Smooth muscle cell (in vitro differentiated cells): ENCODE data around the gene ONECUT1. TPM values are rescaled to one million over a fixed set of nuclear protein-coding genes. Genes with fewer than 3 reads are reported as not detected.

ENCODE experiments used
- DNase-seq: peaks from one replicate; lab custom pipeline; 2025; ENCODE audit not compliant: unreplicated experiment; lab: John Stamatoyannopoulos, UW
- H2AFZ ChIP-seq: fragments of 200-600 bp; sonication (generic); 2 replicates; pipeline ENCODE4 v1.6.0; 2016; ENCODE audit warnings: antibody characterized with exemption, low read depth, mild to moderate bottlenecking
- H3F3A ChIP-seq: fragments of 200-600 bp; sonication (generic); 2 replicates; pipeline ENCODE4 v1.6.0; 2017; ENCODE audit warnings: antibody characterized with exemption, low read depth
- H3K27ac ChIP-seq: fragments of 200-600 bp; sonication (generic); 2 replicates; pipeline ENCODE4 v1.5.1; 2016; ENCODE audit warnings: low read depth, mild to moderate bottlenecking
- H3K27me3 ChIP-seq: fragments of 200-600 bp; sonication (generic); 2 replicates; pipeline ENCODE4 v1.6.1; 2016; ENCODE audit warnings: low read depth, mild to moderate bottlenecking
- H3K36me3 ChIP-seq: fragments of 200-600 bp; sonication (generic); 2 replicates; pipeline ENCODE4 v1.5.1; 2016; ENCODE audit warnings: low read depth
- H3K4me1 ChIP-seq: fragments of 200-600 bp; sonication (generic); 2 replicates; pipeline ENCODE4 v1.5.1; 2016; ENCODE audit warnings: low read depth
- H3K4me2 ChIP-seq: fragments of 200-600 bp; sonication (generic); 2 replicates; pipeline ENCODE4 v1.6.0; 2016; ENCODE audit warnings: mild to moderate bottlenecking
- H3K4me3 ChIP-seq: fragments of 200-600 bp; sonication (generic); 2 replicates; pipeline ENCODE4 v1.5.1; 2016; ENCODE audit warnings: mild to moderate bottlenecking
- H3K79me2 ChIP-seq: fragments of 200-600 bp; sonication (generic); 2 replicates; pipeline ENCODE4 v1.6.0; 2016; ENCODE audit warnings: low read depth, mild to moderate bottlenecking
- H3K9ac ChIP-seq: fragments of 200-600 bp; sonication (generic); 2 replicates; pipeline ENCODE4 v1.6.0; 2016; ENCODE audit warnings: low read depth
- H3K9me3 ChIP-seq: fragments of 200-600 bp; sonication (generic); replicated peaks from 2 replicates; pipeline ENCODE4 v1.5.1; 2016; ENCODE audit warnings: low read depth
- H4K20me1 ChIP-seq: fragments of 200-600 bp; sonication (generic); 2 replicates; pipeline ENCODE4 v1.6.0; 2016; ENCODE audit warnings: low read depth
- WGBS: methylation state at CpG from one replicate; pipeline ENCODE4 v1.1.7; 2016; ENCODE audit warnings: low lambda C conversion rate; 5-methylcytosine and 5-hydroxymethylcytosine counted together
- polyA plus RNA-seq: library from polyadenylated mRNA; unstranded; fragments of >200 nt; fragmentation: Nextera tagmentation; extraction: Ambion mirVana; gene quantifications from 2 replicates; pipeline ENCODE4 v1.2.1, GENCODE V29; 2016
- total RNA-seq: library from RNA; depleted of rRNA; stranded (reverse); fragments of >200 nt; gene quantifications from 2 replicates; pipeline ENCODE4 v1.2.3, GENCODE V29; 2014
- TF ChIP-seq, protein P1 (sequence below): fragments of 200-600 bp; sonication (generic); IDR thresholded peaks from 2 replicates; pipeline ENCODE4 v1.5.1; 2017; ENCODE audit warnings: borderline replicate concordance, mild to moderate bottlenecking, antibody characterized with exemption; ENCODE audit not compliant: insufficient read depth, poor library complexity, severe bottlenecking

The ONECUT1 gene
- total and polyA plus RNA-seq, 2 experiments from 2014 or later: 0.61 to 0.99 TPM

DNA sequence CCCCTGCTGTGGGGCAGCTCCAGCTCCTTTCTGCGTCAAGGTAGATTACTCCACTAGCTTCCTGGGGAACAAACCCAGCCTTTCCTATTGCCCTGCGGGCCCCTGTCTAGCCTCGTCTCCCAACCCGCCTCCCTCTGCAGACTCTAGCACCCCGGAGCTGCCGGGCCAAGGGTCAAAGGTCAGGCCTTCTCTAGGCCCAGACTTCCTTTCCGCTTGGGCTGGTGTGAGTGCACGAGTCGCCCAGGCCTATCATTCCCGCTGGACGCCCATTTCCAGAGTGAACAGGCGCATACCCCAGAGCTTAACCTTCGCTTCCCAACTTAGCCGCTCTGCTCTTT, 11.6 kb upstream of the ONECUT1 start:
- no peak overlapping the region for H3K4me3 ChIP-seq
- TF ChIP-seq, protein P1, sequence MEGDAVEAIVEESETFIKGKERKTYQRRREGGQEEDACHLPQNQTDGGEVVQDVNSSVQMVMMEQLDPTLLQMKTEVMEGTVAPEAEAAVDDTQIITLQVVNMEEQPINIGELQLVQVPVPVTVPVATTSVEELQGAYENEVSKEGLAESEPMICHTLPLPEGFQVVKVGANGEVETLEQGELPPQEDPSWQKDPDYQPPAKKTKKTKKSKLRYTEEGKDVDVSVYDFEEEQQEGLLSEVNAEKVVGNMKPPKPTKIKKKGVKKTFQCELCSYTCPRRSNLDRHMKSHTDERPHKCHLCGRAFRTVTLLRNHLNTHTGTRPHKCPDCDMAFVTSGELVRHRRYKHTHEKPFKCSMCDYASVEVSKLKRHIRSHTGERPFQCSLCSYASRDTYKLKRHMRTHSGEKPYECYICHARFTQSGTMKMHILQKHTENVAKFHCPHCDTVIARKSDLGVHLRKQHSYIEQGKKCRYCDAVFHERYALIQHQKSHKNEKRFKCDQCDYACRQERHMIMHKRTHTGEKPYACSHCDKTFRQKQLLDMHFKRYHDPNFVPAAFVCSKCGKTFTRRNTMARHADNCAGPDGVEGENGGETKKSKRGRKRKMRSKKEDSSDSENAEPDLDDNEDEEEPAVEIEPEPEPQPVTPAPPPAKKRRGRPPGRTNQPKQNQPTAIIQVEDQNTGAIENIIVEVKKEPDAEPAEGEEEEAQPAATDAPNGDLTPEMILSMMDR: no peak
- H2AFZ ChIP-seq: no peak overlapping the region
- no peak overlapping the region for H3K9ac ChIP-seq
- H3K4me2 ChIP-seq: no peak overlapping the region
- DNase-seq: no peak
- no peak overlapping the region for H3K27ac ChIP-seq
- 85% methylated on average over 13 of the region's 14 CpGs for WGBS
- H3K9me3 ChIP-seq: no peaks in the 10 kb centered on the region
- no peaks in the 10 kb centered on the region for H3K79me2 ChIP-seq
- no peaks in the 10 kb centered on the region for H3F3A ChIP-seq
- H4K20me1 ChIP-seq: no peaks in the 10 kb centered on the region
- peaks cover 100% of the 10 kb centered on the region for H3K27me3 ChIP-seq
- peaks cover 29% of the 10 kb centered on the region for H3K4me1 ChIP-seq
- H3K36me3 ChIP-seq: no peaks in the 10 kb centered on the region

DNA sequence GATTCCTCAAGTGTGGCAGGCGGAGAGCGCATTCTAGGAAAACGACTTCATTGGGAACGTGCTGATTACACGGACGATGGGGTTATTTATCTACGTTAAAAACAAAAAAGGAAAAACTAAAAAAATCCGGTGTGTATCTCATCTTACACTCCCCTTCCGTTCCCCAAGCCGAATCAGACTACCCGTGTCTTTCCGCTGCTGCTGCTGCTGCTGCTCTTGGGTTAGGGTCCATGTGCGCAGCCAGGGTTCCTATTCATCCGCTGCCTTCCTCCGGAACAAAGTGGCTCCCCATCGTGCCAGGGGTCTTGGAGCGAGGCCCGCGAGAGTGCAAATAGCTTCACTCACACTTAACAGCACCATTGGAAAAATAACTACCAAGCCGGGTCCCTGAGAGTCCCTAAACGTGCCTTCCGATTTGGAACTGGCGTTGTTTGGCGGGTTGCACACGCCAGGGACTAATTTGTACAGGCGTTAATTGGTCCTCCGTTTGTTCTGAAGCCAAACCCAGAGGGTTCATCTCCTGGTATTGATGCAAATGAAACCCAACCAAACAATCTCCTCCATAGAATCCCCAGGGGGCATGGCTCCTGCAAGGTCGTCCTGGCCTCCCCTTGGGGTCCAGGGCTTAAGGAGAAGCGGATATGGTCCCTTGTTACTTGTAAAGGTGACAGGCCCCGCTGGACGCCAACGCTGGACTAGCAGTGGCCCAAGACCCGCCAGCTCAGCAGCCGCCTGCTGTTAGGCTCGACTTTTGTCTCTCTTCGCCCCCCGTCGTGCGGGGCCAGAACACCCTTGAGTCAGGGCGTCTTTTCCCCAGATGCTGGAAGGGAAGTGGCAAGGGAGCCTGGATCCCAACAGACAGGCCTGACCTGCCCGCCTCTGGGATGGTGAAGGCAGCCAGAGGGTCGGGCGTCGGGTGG, 11.0 kb upstream of the ONECUT1 start:
- no peaks in the 10 kb centered on the region for H3F3A ChIP-seq
- H4K20me1 ChIP-seq: no peaks in the 10 kb centered on the region
- H3K4me2 ChIP-seq: no peak overlapping the region
- WGBS: 82% methylated on average over 44 of the region's 44 CpGs
- no peak overlapping the region for H2AFZ ChIP-seq
- H3K27ac ChIP-seq: no peak overlapping the region
- H3K4me3 ChIP-seq: no peak overlapping the region
- DNase-seq: no peak
- peaks cover 100% of the 10 kb centered on the region for H3K27me3 ChIP-seq
- TF ChIP-seq, protein P1: no peak
- no peaks in the 10 kb centered on the region for H3K36me3 ChIP-seq
- H3K79me2 ChIP-seq: no peaks in the 10 kb centered on the region
- no peaks in the 10 kb centered on the region for H3K9me3 ChIP-seq
- no peak overlapping the region for H3K9ac ChIP-seq
- H3K4me1 ChIP-seq: peaks cover 28% of the 10 kb centered on the region

DNA sequence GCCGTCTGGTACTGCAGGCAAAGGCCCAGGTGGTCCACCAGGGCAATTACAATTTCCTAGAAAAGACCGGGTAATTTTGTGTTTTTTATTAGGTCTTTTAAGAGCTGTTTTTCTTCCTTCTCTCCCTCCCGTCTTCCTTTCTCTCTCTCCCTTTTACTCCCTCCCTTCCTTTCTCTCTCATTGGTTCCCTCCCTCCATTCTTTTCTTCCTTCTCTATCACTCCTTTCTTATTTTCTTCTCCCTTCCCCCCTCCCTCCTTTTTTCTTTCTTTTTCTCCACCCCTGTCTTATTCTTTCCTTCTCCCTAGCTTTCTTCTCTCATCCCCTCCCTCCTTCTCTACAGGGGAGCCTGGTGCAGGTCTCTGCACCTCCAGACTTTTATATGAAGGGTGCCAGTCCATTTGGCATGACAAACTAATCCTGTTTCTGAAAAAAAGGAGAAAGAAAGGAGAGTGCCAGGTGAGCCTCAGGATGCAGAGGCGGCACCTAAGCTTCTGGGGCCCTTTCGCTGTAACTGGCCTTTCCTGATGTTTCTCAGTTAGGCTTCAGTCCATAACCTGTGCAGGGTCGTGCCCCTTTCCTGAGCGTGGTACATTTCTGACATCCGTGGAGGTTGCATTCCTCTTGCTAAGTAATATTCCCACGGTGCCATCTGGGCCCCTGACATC, 9.1 kb upstream of the ONECUT1 start:
- no peaks in the 10 kb centered on the region for H3K9me3 ChIP-seq
- H3K36me3 ChIP-seq: no peaks in the 10 kb centered on the region
- H3K9ac ChIP-seq: no peak overlapping the region
- peaks cover 100% of the 10 kb centered on the region for H3K27me3 ChIP-seq
- H3K4me3 ChIP-seq: no peak overlapping the region
- no peak overlapping the region for H3K27ac ChIP-seq
- no peak for DNase-seq
- peaks cover 11% of the 10 kb centered on the region for H3K4me1 ChIP-seq
- TF ChIP-seq, protein P1: no peak
- H3F3A ChIP-seq: no peaks in the 10 kb centered on the region
- no peak overlapping the region for H2AFZ ChIP-seq
- no peaks in the 10 kb centered on the region for H3K79me2 ChIP-seq
- WGBS: 49% methylated on average over 9 of the region's 9 CpGs
- H3K4me2 ChIP-seq: no peak overlapping the region
- no peaks in the 10 kb centered on the region for H4K20me1 ChIP-seq
